Kidney glomerular epithelial cell (primary cell): ENCODE measurements around the gene CNOT1.

Source experiments
- DNase-seq: peaks from one replicate; lab custom pipeline; 2025; lab: John Stamatoyannopoulos, UW

Gene CNOT1

DNA sequence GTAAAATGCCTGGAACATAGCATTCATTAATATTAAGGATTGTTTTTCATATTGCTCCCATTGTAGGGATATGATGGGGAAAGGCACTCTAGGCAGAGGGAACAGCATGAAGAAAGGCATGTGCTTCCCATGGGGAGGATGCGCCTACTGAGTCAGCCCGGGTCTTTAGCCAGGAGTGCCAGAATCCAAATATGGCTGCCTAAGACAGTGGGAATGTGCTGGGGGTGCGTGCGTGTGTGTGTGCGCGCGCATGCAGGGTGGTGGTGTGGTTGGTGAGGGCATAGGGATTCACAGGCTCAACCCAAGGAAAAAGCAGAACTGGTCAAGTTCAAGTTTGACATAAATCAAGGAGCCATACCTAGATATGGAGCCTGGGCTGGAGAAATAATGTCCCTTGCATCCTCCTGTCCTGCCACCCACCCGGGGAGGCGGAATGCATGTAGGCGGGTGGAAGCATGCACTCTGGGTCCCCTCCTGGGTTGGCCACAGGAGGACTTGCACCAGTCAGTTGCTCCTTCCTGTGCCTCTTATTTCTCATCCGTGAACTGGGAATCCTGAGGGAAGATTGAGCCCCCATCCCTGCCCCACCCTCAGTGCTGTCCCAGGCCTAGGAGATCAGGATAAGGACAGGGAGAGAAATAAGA is 148.3 kb downstream of the CNOT1 start:
- DNase-seq: no peak

DNA sequence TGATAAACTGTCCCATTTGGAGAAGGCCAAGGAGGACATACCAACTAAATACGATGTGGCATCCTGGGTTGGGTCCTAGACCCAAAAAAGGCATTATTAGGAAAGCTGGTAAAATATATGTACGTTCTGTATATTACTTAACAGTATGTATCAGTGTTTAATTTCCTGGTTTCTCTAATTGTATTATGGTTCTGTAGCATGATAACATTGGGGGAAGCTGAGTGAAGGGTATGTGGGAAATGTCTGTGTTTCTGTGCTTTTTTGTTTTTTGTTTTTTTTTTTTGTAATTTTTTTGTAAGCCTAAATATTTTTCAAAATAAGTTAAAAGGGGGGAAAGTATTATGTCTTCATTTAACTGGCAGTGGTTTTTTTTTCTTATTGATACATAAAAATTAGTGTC is 151.2 kb downstream of the CNOT1 start:
- DNase-seq: no peak

DNA sequence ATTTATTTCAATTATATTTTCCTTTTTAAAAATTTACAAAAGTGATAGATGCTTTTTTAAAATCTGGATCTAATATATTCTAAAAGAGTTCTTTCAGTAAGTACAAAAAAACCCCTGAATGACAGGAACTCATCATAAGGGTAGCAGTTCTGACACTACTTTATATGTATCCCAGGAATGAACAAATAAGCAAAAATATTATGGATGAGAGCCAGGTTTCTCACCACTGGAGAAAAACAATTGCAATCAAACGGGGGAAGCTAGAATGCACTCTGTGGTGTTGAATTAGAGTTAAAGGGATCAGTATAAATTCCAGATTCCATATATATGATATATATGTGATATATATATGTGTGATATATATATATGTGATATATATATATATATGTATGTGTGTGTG is 152.8 kb downstream of the CNOT1 start:
- no peak for DNase-seq

DNA sequence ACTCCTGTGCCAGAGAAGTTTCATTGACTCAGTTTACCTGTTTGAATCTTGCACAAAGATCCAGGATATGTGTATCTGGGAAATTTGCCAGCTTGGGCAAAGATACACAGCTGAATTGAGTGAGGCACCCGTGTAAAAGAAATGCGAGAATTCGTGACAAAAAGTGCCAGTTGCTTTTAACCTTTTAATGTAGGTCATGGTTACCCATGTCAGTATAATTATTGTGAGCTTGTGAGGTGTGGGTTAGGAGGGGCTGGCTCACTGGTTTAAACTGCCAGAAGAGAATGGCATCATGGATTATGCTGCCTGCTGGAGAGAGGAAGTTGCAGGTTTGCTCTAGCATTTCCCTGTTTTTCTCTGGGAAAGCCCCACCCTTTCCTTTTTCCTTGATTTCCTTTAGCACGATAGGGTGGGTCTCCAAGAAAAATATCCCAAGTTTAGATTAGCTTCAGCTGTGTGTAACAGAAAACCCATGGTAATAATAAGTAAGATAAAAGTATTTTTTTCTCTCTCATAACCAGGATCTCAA is 154.5 kb downstream of the CNOT1 start:
- DNase-seq: no peak

DNA sequence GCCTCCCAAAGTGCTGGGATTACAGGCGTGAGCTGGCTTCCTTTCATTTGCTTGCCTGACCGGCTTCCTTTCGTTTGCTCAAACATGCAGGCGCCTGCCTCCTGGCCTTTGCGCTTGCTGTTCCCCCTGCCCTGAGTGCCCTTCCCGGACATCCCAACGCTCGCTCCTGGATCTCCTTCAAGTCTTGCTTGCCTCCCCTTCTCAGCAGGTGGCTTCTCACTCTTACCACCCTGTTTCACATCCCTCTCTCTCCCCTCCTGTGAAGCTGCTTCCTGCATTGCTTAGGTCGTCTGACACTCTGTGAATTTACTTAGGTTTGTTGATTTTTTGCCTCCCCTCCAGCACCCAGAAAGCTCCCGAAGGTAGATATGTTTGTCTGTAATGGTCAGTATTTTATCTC is 155.3 kb downstream of the CNOT1 start:
- no peak for DNase-seq

DNA sequence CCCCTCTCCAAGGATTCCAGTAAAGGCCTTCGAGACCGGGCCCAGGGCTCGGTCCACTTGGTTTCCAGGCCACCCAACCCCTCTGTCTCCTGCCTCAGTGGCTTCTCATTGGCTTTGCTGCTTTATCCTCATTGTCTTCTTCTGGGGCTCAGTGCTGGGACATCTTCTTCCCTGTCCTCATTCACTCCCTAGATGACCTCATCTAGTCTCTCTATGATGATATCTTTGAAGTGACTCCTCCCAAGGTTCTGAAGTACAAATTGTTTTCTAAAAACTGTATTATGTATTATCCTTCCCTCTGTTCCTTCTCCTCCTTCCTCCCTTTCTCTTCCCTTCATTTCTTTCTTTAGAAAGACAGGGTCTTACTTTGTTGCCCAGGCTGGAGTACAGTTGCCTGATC is 156.8 kb downstream of the CNOT1 start:
- no peak for DNase-seq

DNA sequence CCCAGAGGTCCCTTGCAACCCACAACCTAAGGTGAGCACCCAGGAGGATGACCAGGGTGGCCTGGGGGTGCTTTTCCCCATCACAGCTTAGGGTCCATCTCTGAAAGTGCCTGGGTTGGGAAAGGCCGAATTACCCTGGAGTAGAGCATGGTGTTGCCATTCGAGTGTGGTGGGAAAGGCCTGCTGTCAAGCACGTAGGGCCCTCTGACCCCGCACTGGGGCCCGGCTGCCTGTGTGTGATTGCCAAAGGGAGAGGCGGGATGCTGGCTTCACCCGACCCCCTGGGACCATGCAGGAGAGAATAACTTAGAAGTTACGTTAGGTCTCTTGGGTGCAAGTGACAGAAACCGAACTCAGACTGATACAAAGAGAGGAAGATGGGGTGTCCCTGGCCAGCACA is 157.4 kb downstream of the CNOT1 start:
- no peak for DNase-seq

DNA sequence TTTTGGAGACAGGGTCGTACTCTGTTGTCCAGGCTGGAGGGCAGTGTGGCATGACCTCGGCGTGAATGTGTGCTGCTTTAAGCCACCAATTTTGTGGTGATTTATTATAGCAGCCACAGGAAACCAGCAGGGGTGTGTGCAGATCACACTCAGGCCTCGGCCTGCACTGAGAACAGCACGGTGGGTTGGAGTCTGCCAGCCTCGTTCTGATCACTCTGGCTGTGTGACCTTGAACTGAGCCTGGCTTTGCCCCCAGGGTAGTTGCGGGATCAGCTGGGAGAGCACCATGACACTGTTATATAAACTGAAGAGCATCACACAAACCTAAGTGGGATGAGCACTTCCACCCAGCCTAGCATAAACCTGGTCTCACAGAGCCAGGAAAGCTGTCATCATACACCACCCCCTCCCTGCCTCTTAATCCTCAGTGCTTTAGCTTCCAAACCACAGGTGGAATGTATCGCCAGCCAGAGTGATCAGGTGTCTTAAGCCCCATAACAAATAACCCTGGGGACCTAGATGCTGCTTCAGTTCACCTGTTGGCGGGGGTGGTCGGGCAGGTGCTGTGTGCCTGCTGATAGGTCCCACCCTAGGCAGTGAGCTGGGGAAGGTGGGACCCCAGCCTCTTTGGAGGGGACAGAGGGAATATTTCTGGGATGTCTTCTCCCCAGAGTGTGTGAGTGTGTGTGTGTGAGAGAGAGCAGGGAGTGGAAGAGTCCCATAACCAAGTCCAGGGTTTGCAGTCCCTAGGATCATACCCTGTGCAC is 158.2 kb downstream of the CNOT1 start:
- no peak for DNase-seq
